ENCODE data around the gene UBE2J2. TPM values are rescaled to one million over a fixed set of nuclear protein-coding genes. Genes with fewer than 3 reads are reported as not detected.
"Not testable (repeated sequence)": the region's sequence is repeated elsewhere in the genome, so short reads cannot be mapped to it uniquely, and the experiment has no call there.

Gene UBE2J2
- total RNA-seq, 1 donor from 2014 or later: 32.9 TPM

DNA sequence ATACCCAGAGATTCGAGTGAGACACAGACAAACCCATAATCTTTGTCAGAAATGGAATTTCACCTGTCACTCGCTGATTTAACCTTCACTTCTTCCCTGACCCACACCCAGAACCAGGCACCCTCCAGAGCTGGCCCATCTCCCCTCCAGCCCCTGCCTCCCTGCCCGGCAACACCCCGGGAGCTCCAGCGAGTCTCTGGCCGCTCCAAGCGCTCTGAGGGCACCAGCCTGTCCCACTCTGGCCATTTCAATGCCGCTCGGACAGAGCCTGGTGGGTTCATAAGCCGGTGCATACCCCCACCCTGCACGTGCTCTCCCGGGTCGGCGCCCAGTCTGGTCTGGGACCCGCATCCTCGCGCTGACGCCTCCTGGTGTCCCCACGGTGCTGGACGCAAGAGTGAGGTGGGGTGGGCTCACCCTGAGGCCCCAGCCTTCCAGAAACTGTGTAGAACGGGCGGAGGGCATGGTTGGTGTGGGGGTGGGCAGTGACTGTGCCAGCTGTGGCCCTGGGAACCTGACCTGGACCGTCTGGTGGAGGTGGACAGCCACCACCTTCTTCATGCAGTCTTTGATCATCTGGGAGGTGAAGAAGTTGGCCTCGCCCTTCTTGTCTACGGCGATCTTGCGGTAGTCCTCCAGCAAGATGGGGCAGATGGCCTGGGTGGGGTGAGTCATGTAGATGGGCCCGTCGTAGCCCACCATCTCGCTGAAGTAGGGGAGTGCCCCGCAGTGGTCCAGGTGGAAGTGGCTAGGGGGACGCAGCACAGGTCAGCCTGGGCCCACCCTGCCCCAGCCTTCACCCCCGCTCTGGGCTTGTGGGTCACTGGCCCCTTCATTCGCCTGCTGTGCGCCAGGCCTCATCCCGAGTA, 45.4 kb upstream of the UBE2J2 start:
- TF ChIP-seq, protein P1, sequence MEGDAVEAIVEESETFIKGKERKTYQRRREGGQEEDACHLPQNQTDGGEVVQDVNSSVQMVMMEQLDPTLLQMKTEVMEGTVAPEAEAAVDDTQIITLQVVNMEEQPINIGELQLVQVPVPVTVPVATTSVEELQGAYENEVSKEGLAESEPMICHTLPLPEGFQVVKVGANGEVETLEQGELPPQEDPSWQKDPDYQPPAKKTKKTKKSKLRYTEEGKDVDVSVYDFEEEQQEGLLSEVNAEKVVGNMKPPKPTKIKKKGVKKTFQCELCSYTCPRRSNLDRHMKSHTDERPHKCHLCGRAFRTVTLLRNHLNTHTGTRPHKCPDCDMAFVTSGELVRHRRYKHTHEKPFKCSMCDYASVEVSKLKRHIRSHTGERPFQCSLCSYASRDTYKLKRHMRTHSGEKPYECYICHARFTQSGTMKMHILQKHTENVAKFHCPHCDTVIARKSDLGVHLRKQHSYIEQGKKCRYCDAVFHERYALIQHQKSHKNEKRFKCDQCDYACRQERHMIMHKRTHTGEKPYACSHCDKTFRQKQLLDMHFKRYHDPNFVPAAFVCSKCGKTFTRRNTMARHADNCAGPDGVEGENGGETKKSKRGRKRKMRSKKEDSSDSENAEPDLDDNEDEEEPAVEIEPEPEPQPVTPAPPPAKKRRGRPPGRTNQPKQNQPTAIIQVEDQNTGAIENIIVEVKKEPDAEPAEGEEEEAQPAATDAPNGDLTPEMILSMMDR (IDR thresholded peaks at IDR 0.05): no peak
- TF ChIP-seq EZH2phosphoT487 (IDR thresholded peaks at IDR 0.05) (no peak), EZH2 (IDR thresholded peaks at IDR 0.05) (no peak)
- H2AFZ ChIP-seq (replicated peaks): no peak overlapping the region
- H3K9me3 ChIP-seq (ENCODE audit: low read depth): no peaks in the 10 kb centered on the region
- peaks cover 14% of the 10 kb centered on the region for H3F3A ChIP-seq (ENCODE audit: low read depth)
- H3K36me3 ChIP-seq: no peaks in the 10 kb centered on the region
- Mint-ChIP-seq H3K36me3 (peaks cover 12% of the 10 kb centered on the region), H3K27me3 (ENCODE audit: insufficient read depth, low read depth) (peaks cover 14% of the 10 kb centered on the region), H3K27ac (no peak overlapping the region), H3K4me1 (peaks cover 18% of the 10 kb centered on the region), H3K4me3 (no peak overlapping the region), H3K9me3 (no peaks in the 10 kb centered on the region)
- H3K4me3 ChIP-seq: no peak overlapping the region
- peaks cover 87% of the 10 kb centered on the region for H4K20me1 ChIP-seq (ENCODE audit: low read depth)
- H3K4me1 ChIP-seq: peaks cover 7% of the 10 kb centered on the region
- no peak overlapping the region for H3K9ac ChIP-seq
- no peak overlapping the region for H3K27ac ChIP-seq
- H3K4me2 ChIP-seq: no peak overlapping the region
- H3K79me2 ChIP-seq (ENCODE audit: low read depth): peaks cover 76% of the 10 kb centered on the region
- H3K27me3 ChIP-seq: no peaks in the 10 kb centered on the region
- no peak for DNase-seq (ENCODE audit: low spot score)

DNA sequence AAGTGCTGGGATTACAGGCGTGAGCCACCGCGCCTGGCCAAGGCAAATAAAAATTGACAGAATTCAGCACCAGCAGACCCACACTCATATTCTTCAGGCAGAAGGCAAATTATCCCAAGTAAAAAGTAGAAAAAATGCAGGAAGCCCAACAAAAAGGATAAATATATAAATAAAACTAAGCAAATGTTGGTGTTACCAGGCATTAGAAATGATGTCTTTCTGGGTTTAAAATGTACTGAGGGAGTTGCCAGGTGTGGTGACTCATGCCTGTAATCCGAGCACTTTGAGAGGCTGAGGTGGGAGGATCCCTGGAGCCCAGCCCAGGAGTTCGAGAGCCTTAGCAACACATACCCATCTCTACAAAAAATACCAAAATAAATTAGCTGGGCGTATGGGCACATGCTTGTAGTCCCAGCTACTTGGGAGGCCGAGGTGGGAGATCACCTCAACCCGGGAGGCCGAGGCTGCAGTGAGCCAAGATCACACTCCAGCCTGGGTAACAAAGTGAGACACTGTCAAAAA, 44.5 kb upstream of the UBE2J2 start:
- H3K27me3 Mint-ChIP-seq (ENCODE audit: insufficient read depth, low read depth): peaks cover 14% of the 10 kb centered on the region
- DNase-seq (ENCODE audit: low spot score): no peak
- H3K9ac ChIP-seq: no peak overlapping the region
- H3K36me3 ChIP-seq: no peaks in the 10 kb centered on the region
- peaks cover 12% of the 10 kb centered on the region for H3K4me1 Mint-ChIP-seq
- peaks cover 7% of the 10 kb centered on the region for H3K4me1 ChIP-seq
- H3K4me3 Mint-ChIP-seq: no peak overlapping the region
- no peaks in the 10 kb centered on the region for H3K27me3 ChIP-seq
- no peak overlapping the region for H3K4me3 ChIP-seq
- no peak overlapping the region for H3K27ac ChIP-seq
- H3K4me2 ChIP-seq: no peak overlapping the region
- peaks cover 70% of the 10 kb centered on the region for H3K79me2 ChIP-seq (ENCODE audit: low read depth)
- peaks cover 11% of the 10 kb centered on the region for H3K36me3 Mint-ChIP-seq
- H3F3A ChIP-seq (ENCODE audit: low read depth): peaks cover 14% of the 10 kb centered on the region
- H3K9me3 Mint-ChIP-seq: no peaks in the 10 kb centered on the region
- TF ChIP-seq, protein P1 (IDR thresholded peaks at IDR 0.05): no peak
- TF ChIP-seq EZH2 (IDR thresholded peaks at IDR 0.05): no peak
- no peak for TF ChIP-seq EZH2phosphoT487 (IDR thresholded peaks at IDR 0.05)
- no peak overlapping the region for H3K27ac Mint-ChIP-seq
- H3K9me3 ChIP-seq (ENCODE audit: low read depth): no peaks in the 10 kb centered on the region
- peaks cover 82% of the 10 kb centered on the region for H4K20me1 ChIP-seq (ENCODE audit: low read depth)
- no peak overlapping the region for H2AFZ ChIP-seq (replicated peaks)

DNA sequence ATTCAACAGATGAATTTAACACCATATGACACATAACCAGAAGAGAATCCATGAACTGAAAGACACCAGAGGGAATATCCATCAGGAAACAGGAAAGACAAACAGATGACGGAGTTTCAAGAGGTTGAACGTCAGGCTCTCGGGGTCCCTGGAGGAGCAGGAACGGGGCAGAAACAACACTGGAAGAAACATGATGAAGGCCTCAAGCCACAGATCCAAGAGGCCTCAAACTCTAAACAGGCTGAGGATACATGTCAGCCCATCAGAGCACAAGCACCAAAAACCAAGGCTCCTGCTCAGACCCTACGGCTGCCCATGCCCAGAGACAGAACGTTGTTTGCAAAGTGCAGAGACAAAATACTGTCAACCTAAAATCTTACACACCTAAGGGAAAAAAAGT, 43.8 kb upstream of the UBE2J2 start:
- Mint-ChIP-seq H3K27ac (no peak overlapping the region), H3K4me3 (no peak overlapping the region), H3K36me3 (peaks cover 11% of the 10 kb centered on the region), H3K4me1 (peaks cover 10% of the 10 kb centered on the region), H3K9me3 (no peaks in the 10 kb centered on the region), H3K27me3 (ENCODE audit: insufficient read depth, low read depth) (peaks cover 12% of the 10 kb centered on the region)
- Histone ChIP-seq H2AFZ (replicated peaks) (no peak overlapping the region), H3K79me2 (ENCODE audit: low read depth) (peaks cover 64% of the 10 kb centered on the region), H3K36me3 (no peaks in the 10 kb centered on the region), H3K9me3 (ENCODE audit: low read depth) (no peaks in the 10 kb centered on the region), H3F3A (ENCODE audit: low read depth) (peaks cover 14% of the 10 kb centered on the region), H3K4me2 (no peak overlapping the region), H3K27me3 (no peaks in the 10 kb centered on the region), H3K27ac (no peak overlapping the region), H3K4me1 (peaks cover 7% of the 10 kb centered on the region), H3K9ac (no peak overlapping the region), H4K20me1 (ENCODE audit: low read depth) (peaks cover 82% of the 10 kb centered on the region), H3K4me3 (no peak overlapping the region)
- no peak for DNase-seq (ENCODE audit: low spot score)
- TF ChIP-seq, protein P1 (IDR thresholded peaks at IDR 0.05): no peak
- TF ChIP-seq EZH2 (IDR thresholded peaks at IDR 0.05) (no peak), EZH2phosphoT487 (IDR thresholded peaks at IDR 0.05) (no peak)

DNA sequence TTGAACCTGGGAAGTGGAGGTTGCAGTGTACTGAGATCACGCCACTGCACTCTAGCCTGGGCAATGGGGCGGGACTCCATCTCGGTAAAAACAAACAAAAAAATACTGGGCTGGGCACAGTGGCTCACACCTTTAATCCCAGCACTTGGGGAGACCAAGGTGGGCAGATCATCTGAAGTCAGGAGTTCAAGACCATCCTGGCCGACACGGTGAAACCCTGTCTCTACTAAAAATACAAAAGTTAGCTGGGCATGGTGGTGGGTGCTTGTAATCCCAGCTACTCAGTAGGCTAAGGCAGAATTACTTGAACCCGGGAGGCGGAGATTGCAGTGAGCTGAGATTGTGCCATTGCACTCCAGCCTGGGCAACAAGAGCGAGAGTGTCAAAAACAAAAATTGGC, 42.5 kb upstream of the UBE2J2 start:
- H3K27ac Mint-ChIP-seq; H3K27me3 ChIP-seq; H3K9me3 Mint-ChIP-seq; H3K27ac ChIP-seq; H3K4me1 Mint-ChIP-seq; H3K9ac ChIP-seq; H3K36me3 ChIP-seq; H3K4me1 ChIP-seq; DNase-seq (ENCODE audit: low spot score); H2AFZ ChIP-seq (replicated peaks); H3K4me3 Mint-ChIP-seq; H3K9me3 ChIP-seq (ENCODE audit: low read depth); H3K4me3 ChIP-seq: not testable (repeated sequence)
- Mint-ChIP-seq H3K27me3 (ENCODE audit: insufficient read depth, low read depth) (peaks cover 12% of the 10 kb centered on the region), H3K36me3 (peaks cover 11% of the 10 kb centered on the region)
- H4K20me1 ChIP-seq (ENCODE audit: low read depth): peaks cover 78% of the 10 kb centered on the region
- peak overlapping the region; percentile 45 for H3K4me2 ChIP-seq
- peaks cover 14% of the 10 kb centered on the region for H3F3A ChIP-seq (ENCODE audit: low read depth)
- peaks cover 52% of the 10 kb centered on the region for H3K79me2 ChIP-seq (ENCODE audit: low read depth)
